Measurements from ENCODE around the gene CFDP1. TPM values are rescaled to one million over a fixed set of nuclear protein-coding genes. Genes with fewer than 3 reads are reported as not detected.

The CFDP1 gene
- total and polyA plus RNA-seq, 2 of the 13 experiments (the other 11 are each of a cell fraction or from before 2014, with no cell fraction given) = 78.6 to 153 TPM

DNA sequence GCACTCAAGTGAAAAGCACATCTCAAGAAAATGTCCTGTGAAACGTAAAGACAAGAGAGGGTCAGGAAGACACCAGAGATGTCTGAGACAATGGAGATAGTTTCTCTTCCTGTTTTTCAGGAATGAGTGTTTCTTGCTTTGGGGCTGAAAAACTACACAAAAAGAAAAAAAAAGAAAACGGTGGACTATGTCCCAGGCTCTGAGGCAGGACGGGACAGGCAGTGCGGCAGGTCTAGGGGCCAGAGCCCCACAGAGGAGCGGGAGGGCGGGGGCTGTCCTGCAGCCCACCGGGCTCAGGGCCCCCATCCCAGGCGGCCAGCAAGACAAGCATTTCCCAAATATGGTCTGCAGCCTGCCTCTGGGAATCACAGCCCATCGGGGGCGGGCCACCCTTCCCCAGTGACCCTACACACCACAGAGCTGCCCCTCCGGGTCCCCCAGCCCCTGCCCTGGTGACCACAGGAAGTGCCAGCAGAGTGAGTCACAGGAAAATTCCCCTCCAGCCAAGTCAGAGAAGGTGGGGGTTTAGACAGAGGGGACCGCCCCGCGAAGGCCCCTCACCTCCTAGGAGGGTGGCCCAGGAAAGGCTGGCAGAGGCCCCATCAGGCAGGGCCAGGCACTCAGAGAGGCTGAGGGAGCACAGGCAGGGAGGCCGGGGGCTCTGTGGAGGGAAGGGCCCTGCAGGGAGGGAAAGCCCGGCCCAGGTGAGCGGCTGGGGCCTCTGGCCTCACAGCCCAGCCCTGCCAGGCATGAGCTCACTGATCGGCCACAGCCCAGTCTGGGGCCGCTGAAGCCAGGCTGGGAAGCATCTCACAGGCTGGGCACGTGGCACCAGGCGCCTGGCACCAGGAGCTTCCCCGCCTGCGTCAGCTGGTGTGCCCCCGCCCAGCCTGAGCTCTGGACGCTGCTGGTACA lies 188.2 kb downstream of the CFDP1 start (continued):
- TF ChIP-seq CENPT (CRISPR knock-in tag; IDR thresholded peaks at IDR 0.05; ENCODE audit: low read depth) (no peak), ZNF768 (CRISPR knock-in tag; IDR thresholded peaks at IDR 0.05) (no peak; the same call in 1 of the 2 replicates), ZNF276 (CRISPR knock-in tag; IDR thresholded peaks at IDR 0.05; ENCODE audit: low read depth) (0 out of 2 replicates have a peak, but pooled peaks have one; percentile 76), TEAD3 (CRISPR knock-in tag; optimal IDR thresholded peaks at IDR 0.05; ENCODE audit: borderline replicate concordance) (peak; percentile 99), DZIP1 (CRISPR knock-in tag; IDR thresholded peaks at IDR 0.05) (no peak), ZSCAN20 (CRISPR knock-in tag; IDR thresholded peaks at IDR 0.05; ENCODE audit: borderline replicate concordance) (peak; percentile 46), NCOR1 (IDR thresholded peaks at IDR 0.05; ENCODE audit: borderline replicate concordance, low read length) (peak; percentile 57; the same call in 1 of the 2 replicates), JDP2 (CRISPR knock-in tag; IDR thresholded peaks at IDR 0.05; ENCODE audit: borderline replicate concordance) (no peak), ZNF607 (CRISPR knock-in tag; IDR thresholded peaks at IDR 0.05; ENCODE audit: borderline replicate concordance) (peak; percentile 94; the same call in 1 of the 2 replicates), FOXA1 (IDR thresholded peaks at IDR 0.05) (no peak), FOXA1 (CRISPR knock-in tag; IDR thresholded peaks at IDR 0.05) (peak; percentile 29; the same call in 1 of the 2 replicates), ZNF883 (CRISPR knock-in tag; IDR thresholded peaks at IDR 0.05; ENCODE audit: not compliant biosample characterization) (peak; percentile 86), ZKSCAN1 (IDR thresholded peaks at IDR 0.05; ENCODE audit: low read length) (no peak), MEIS1 (CRISPR knock-in tag; IDR thresholded peaks at IDR 0.05; ENCODE audit: borderline replicate concordance) (peak; percentile 69), POLR2A (IDR thresholded peaks at IDR 0.05; ENCODE audit: insufficient read depth in 1 of 2, low read depth in 2 of 2, low read length in 2 of 2) (peak in 1 of 2 experiments; percentile 91; a peak in 2 of 4 replicates)
- TF ChIP-seq, protein P1, sequence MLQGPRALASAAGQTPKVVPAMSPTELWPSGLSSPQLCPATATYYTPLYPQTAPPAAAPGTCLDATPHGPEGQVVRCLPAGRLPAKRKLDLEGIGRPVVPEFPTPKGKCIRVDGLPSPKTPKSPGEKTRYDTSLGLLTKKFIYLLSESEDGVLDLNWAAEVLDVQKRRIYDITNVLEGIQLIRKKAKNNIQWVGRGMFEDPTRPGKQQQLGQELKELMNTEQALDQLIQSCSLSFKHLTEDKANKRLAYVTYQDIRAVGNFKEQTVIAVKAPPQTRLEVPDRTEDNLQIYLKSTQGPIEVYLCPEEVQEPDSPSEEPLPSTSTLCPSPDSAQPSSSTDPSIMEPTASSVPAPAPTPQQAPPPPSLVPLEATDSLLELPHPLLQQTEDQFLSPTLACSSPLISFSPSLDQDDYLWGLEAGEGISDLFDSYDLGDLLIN (CRISPR knock-in tag; IDR thresholded peaks at IDR 0.05; ENCODE audit: borderline replicate concordance) = peak; percentile 67; the same call in 1 of the 2 replicates
- TF ChIP-seq, protein P2, sequence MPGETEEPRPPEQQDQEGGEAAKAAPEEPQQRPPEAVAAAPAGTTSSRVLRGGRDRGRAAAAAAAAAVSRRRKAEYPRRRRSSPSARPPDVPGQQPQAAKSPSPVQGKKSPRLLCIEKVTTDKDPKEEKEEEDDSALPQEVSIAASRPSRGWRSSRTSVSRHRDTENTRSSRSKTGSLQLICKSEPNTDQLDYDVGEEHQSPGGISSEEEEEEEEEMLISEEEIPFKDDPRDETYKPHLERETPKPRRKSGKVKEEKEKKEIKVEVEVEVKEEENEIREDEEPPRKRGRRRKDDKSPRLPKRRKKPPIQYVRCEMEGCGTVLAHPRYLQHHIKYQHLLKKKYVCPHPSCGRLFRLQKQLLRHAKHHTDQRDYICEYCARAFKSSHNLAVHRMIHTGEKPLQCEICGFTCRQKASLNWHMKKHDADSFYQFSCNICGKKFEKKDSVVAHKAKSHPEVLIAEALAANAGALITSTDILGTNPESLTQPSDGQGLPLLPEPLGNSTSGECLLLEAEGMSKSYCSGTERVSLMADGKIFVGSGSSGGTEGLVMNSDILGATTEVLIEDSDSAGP (CRISPR knock-in tag; IDR thresholded peaks at IDR 0.05; ENCODE audit: borderline replicate concordance) = peak; percentile 82; the same call in 1 of the 2 replicates
- TF ChIP-seq, protein P3, sequence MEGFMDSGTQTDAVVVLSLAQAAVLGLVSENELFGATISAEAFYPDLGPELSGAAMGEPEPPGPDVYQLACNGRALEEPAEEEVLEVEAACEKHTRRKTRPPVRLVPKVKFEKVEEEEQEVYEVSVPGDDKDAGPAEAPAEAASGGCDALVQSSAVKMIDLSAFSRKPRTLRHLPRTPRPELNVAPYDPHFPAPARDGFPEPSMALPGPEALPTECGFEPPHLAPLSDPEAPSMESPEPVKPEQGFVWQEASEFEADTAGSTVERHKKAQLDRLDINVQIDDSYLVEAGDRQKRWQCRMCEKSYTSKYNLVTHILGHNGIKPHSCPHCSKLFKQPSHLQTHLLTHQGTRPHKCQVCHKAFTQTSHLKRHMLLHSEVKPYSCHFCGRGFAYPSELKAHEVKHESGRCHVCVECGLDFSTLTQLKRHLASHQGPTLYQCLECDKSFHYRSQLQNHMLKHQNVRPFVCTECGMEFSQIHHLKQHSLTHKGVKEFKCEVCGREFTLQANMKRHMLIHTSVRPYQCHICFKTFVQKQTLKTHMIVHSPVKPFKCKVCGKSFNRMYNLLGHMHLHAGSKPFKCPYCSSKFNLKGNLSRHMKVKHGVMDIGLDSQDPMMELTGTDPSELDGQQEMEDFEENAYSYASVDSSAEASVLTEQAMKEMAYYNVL (CRISPR knock-in tag; IDR thresholded peaks at IDR 0.05; ENCODE audit: borderline replicate concordance) = no peak; the same call in none of the 2 replicates

Data from HepG2 (cell line).